Activated naive CD8-positive, alpha-beta T cell treated with anti-CD3 and anti-CD28 coated beads for 36 hours (primary cell): ENCODE results near the gene MAP4K2. TPM values are rescaled to one million over a fixed set of nuclear protein-coding genes. Genes with fewer than 3 reads are reported as not detected.
A peak's percentile ranks its signal among the peaks of the same experiment; 100 is the strongest.

Experiments
- DNase-seq: peaks from one replicate; pipeline ENCODE4 v3.0.0; 2021
- H3K27ac Mint-ChIP-seq: one replicate; pipeline ENCODE4 v1.8.0; 2022; ENCODE audit warnings: mild to moderate bottlenecking, moderate library complexity, mixed read lengths
- H3K27me3 Mint-ChIP-seq: one replicate; pipeline ENCODE4 v1.8.0; 2022; ENCODE audit warnings: mild to moderate bottlenecking, mixed read lengths
- H3K36me3 Mint-ChIP-seq: one replicate; pipeline ENCODE4 v1.8.0; 2021; ENCODE audit warnings: mild to moderate bottlenecking, mixed read lengths
- H3K4me1 Mint-ChIP-seq: one replicate; pipeline ENCODE4 v1.8.0; 2021; ENCODE audit warnings: mixed read lengths
- H3K4me3 Mint-ChIP-seq: one replicate; pipeline ENCODE4 v1.8.0; 2022; ENCODE audit warnings: mild to moderate bottlenecking, moderate library complexity, mixed read lengths
- H3K9me3 Mint-ChIP-seq: one replicate; pipeline ENCODE4 v1.8.0; 2022; ENCODE audit warnings: mixed read lengths
- total RNA-seq, 2 experiments: library from RNA; stranded (reverse); gene quantifications; one replicate each; pipeline ENCODE4 v1.2.3, GENCODE V29; 2021

The MAP4K2 gene
- total RNA-seq, 2 experiments from 2014 or later, result 60.4 to 63.8 TPM

DNA sequence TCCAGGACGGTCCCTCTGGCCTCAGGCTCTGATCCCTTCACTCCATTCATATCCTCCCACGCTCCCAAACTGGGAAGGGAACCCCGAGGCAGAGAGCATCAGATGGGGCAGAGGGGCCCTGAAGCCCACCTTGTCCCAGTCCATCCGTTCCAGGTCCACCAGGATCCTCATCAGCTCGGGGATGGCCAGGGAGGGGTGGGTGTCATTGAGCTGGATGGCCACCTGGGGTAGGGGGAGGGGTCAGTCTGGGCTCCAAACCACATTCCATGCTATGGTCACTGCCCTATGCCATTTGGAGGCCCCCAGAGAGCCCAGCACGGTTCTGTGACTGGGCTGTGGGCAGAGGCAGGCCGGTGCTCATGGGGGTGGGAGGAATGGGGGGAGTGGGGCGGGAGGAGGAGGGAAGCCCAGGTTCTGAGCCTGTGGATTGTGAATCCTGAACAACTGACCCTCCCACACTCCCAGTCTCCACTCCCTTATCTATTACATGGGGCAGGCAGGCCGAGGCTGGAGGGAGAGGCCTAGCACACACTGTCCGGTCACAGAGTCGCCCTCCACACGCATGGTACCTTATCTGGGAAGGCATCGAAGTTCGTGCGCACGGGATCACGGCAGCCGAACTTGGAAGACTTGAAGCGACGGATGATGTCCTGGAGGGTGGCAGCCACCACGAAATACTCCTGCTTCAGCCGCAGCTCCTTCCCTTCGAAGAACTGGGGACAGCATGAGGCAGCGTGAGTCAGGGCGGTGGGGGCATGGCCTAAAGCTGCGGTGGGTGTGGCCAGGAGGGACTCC lies 48.7 kb downstream of the MAP4K2 start:
- no peak overlapping the region for H3K27ac Mint-ChIP-seq
- no peaks in the 10 kb centered on the region for H3K9me3 Mint-ChIP-seq
- no peak for DNase-seq
- H3K4me1 Mint-ChIP-seq, result peaks cover 4% of the 10 kb centered on the region
- H3K27me3 Mint-ChIP-seq, result no peaks in the 10 kb centered on the region
- H3K36me3 Mint-ChIP-seq, result peaks cover 7% of the 10 kb centered on the region
- no peak overlapping the region for H3K4me3 Mint-ChIP-seq

DNA sequence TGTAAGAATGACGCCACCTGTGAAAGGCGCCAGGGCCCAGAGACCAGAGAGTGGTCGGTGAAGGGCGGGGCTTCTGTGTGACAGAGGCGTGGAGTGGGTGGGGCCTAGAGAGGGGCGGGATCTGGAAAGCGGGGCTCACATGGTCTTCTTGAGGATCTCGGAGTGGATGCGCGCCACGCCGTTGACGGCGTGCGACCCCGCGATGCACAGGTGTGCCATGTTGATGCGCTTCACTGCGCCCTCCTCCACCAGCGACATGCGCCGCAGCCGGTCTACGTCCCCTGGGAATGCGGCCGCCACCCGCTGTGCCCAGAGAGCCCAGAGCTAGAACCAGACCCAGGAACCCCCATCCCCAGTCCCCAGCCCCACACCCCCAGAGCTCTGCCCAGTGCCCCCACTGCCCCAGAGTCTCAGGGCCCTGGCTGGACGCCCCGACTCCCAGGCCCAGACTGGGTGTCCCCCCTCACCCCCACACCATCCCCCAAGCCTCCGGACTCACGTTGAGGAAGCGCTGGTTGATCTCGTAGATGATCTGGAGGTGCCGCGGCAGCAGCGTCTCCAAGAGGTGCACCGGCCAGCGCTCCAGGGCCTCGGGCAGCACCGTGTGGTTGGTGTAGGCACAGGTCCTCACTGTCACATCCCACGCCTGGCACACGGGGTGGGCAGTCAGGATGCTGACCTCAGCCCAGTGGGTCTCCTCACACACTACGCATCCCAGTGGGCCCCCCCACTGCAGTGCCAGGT lies 49.5 kb downstream of the MAP4K2 start:
- Mint-ChIP-seq H3K27me3 (no peaks in the 10 kb centered on the region), H3K9me3 (no peaks in the 10 kb centered on the region), H3K4me1 (peaks cover 4% of the 10 kb centered on the region), H3K36me3 (peaks cover 7% of the 10 kb centered on the region), H3K4me3 (no peak overlapping the region), H3K27ac (no peak overlapping the region)
- DNase-seq, result no peak

DNA sequence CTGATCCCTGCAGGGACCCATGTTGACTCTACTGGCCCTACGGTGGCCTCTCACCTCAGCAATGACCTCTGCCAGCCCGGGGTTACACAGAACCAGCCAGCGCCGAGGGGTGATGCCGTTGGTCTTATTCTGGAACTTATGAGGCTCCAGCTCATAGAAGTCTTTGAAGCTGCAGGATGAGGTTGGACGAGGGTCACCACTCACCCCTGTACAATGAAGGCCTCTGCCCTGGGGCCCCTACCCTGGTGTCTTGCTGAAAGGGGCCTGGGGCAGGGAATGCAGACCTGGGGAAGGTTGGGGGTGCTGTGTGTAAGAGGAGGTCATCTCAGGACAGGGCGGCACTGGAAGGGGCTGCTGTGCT lies 50.0 kb downstream of the MAP4K2 start:
- H3K36me3 Mint-ChIP-seq, result peaks cover 7% of the 10 kb centered on the region
- no peaks in the 10 kb centered on the region for H3K9me3 Mint-ChIP-seq
- no peak overlapping the region for H3K4me3 Mint-ChIP-seq
- peaks cover 4% of the 10 kb centered on the region for H3K4me1 Mint-ChIP-seq
- H3K27ac Mint-ChIP-seq, result no peak overlapping the region
- no peaks in the 10 kb centered on the region for H3K27me3 Mint-ChIP-seq
- DNase-seq, result no peak

DNA sequence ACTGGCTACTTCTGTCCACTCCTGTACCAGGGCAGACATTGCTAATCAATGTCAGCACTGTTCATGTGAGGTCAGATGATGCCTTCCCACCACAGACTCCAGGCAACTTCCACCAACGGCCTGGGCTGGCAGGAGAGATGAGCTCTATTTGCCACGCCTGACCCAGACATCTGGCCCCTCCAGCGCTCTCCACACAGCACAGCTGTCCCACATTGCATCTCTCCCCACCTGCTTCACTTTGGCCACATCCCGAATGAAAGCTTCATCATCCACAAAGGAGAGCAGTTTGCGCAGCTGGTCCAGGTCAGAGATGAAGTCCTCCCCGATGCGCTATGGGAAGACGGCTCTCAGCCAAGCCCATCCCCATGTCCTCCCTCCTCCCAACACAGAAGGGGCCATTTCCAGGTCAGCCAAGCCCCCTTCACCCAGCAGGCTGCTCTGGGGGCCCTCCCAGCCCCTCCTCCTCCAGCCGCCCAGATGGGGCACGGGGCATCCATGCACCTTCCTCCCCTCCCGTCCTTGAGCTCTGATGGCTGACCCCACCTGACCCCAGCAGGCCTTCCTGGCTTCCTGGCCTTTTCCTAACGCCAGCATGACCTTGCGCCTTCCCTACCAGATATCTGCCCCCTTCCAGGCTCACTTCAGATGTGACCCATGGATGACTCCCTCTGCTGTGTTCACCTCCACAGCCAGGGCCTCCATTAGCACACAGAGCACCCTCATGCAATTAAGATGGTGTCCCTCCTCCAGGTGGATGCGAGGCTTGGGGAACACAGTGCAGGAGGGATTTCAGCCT lies 50.6 kb downstream of the MAP4K2 start:
- no peaks in the 10 kb centered on the region for H3K27me3 Mint-ChIP-seq
- no peaks in the 10 kb centered on the region for H3K9me3 Mint-ChIP-seq
- H3K4me1 Mint-ChIP-seq, result peaks cover 4% of the 10 kb centered on the region
- DNase-seq, result no peak
- H3K27ac Mint-ChIP-seq, result no peak overlapping the region
- no peak overlapping the region for H3K4me3 Mint-ChIP-seq
- H3K36me3 Mint-ChIP-seq, result peaks cover 7% of the 10 kb centered on the region

DNA sequence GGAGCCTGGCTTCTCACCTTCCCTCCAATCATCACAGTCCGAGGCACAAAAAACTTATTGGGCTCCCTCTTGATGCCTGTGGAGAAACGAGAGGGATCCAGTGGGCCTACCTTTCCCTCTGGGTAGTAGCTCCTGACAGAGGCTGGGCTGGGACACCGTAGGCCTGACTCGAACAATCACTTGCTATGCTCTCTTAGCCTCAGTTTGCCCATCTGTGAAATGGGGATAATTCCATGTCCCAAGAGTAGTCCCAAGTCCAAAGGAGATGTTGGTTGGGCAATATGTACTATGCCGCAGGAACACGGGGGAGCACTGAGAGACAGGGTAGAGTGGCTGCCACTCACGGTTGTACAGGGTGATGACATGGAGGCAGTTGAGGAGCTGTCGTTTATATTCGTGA lies 51.4 kb downstream of the MAP4K2 start:
- H3K9me3 Mint-ChIP-seq, result no peaks in the 10 kb centered on the region
- no peak overlapping the region for H3K27ac Mint-ChIP-seq
- no peaks in the 10 kb centered on the region for H3K27me3 Mint-ChIP-seq
- peaks cover 4% of the 10 kb centered on the region for H3K4me1 Mint-ChIP-seq
- peaks cover 7% of the 10 kb centered on the region for H3K36me3 Mint-ChIP-seq
- DNase-seq, result no peak
- H3K4me3 Mint-ChIP-seq, result no peak overlapping the region

DNA sequence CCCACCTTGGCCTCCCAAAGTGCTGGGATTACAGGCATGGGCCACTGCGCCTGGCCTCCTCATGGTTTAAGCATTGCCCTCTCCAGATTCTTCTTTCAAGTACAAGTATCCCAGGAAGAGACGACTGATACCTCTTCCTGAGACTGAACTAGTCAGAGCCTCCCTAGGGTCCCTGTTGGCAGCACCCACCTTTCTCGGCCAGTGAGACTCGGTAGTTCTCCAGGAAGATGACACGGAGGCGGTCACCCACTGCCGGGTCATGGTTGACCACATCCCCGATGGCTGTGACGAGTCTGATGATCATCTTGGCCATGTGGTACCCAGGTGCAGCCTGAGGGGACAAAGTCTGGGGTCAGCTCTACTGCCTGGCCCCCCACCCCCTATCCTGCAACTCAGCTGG lies 51.9 kb downstream of the MAP4K2 start:
- DNase-seq, result no peak
- peaks cover 4% of the 10 kb centered on the region for H3K4me1 Mint-ChIP-seq
- no peaks in the 10 kb centered on the region for H3K27me3 Mint-ChIP-seq
- no peak overlapping the region for H3K27ac Mint-ChIP-seq
- H3K36me3 Mint-ChIP-seq, result peaks cover 7% of the 10 kb centered on the region
- H3K4me3 Mint-ChIP-seq, result no peak overlapping the region
- H3K9me3 Mint-ChIP-seq, result no peaks in the 10 kb centered on the region

DNA sequence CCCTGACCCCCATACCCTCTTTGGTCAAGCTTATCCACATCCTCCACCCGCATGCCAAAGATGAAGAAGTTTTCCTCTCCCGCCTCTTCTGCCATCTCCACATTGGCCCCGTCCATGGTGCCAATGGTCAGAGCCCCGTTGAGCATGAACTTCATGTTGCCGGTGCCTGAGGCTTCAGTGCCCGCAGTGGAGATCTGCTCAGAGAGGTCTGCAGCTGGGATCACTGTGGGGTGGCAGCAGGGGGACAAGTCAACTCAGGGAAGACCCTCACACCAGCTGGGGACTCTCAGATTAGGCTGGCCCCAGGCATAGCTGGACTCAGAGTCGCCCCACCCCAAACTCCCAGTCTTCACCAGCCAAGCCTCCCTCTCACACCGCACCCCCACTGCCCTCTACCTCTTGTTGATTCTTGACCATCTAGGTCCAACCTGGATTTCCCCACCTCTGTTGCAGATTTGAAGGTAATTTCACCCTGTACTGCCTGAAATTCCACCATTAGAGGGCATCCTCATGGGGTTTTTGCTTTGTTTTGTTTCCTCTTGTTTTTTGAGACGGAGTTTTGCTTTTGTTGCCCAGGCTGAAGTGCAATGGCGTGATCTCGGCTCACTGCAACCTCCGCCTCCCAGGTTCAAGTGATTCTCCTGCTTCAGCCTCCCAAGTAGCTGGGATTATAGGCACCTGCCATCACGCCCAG lies 52.5 kb downstream of the MAP4K2 start:
- H3K4me3 Mint-ChIP-seq, result no peak overlapping the region
- peaks cover 6% of the 10 kb centered on the region for H3K4me1 Mint-ChIP-seq
- no peak overlapping the region for H3K27ac Mint-ChIP-seq
- peaks cover 7% of the 10 kb centered on the region for H3K36me3 Mint-ChIP-seq
- H3K27me3 Mint-ChIP-seq, result no peaks in the 10 kb centered on the region
- no peak for DNase-seq
- no peaks in the 10 kb centered on the region for H3K9me3 Mint-ChIP-seq

DNA sequence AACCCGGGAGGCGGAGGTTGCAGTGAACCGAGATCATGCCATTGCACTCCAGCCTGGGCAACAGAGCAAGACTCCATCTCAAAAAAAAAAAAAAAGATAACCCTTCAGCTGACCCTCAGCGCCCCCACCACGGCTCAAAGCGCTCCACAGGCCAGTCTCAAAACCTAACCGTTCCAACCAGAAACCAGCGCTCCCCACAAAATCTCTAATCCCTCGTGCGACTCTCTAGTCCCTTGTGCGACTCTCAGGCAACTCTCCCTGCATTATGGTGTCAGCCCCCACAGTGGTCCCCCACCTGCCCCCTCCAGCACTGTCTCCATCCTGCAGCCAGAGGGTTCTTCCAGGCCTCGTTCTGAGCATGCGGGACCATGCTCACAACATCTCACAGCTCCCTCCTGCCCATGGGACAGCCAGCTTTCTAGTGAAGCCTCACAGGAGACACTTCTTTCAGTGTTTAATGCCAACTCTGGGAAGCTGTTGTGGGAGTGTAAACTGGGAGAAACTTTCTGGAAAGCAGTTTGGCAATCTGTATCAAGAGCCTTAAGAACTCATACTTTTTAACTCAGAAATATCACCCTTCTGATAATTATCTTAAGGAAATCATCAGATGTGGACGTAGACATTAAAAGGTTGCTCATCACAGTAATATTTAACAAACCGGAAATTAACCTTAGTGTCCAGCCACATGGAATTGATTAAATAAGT lies 54.9 kb downstream of the MAP4K2 start:
- H3K4me3 Mint-ChIP-seq, result no peak overlapping the region
- peaks cover 18% of the 10 kb centered on the region for H3K4me1 Mint-ChIP-seq
- peaks cover 7% of the 10 kb centered on the region for H3K27me3 Mint-ChIP-seq
- DNase-seq, result no peak
- no peak overlapping the region for H3K27ac Mint-ChIP-seq
- no peaks in the 10 kb centered on the region for H3K9me3 Mint-ChIP-seq
- H3K36me3 Mint-ChIP-seq, result peaks cover 6% of the 10 kb centered on the region

DNA sequence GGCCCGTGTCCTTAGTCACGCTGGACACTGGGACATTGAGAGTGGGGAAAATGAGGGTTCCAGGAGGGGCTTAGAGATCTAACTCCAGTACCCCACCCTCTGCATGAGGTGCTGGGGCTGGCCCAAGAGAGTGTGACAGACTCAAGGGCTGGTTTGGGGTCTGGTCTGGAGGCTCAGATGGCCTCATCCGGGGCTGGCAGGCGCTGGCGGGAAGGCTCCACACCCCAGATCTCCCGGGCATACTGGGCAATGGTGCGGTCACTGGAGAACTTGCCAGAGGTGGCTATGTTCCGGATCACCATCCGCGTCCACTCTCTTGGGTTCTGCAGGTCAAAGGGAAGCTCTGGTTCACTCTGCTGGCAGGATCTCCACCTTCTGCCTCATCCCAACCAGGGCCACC lies 56.5 kb downstream of the MAP4K2 start:
- Mint-ChIP-seq H3K27ac (no peak overlapping the region), H3K4me1 (peaks cover 21% of the 10 kb centered on the region), H3K9me3 (no peaks in the 10 kb centered on the region), H3K27me3 (peaks cover 7% of the 10 kb centered on the region), H3K36me3 (peaks cover 3% of the 10 kb centered on the region), H3K4me3 (no peak overlapping the region)
- no peak for DNase-seq

DNA sequence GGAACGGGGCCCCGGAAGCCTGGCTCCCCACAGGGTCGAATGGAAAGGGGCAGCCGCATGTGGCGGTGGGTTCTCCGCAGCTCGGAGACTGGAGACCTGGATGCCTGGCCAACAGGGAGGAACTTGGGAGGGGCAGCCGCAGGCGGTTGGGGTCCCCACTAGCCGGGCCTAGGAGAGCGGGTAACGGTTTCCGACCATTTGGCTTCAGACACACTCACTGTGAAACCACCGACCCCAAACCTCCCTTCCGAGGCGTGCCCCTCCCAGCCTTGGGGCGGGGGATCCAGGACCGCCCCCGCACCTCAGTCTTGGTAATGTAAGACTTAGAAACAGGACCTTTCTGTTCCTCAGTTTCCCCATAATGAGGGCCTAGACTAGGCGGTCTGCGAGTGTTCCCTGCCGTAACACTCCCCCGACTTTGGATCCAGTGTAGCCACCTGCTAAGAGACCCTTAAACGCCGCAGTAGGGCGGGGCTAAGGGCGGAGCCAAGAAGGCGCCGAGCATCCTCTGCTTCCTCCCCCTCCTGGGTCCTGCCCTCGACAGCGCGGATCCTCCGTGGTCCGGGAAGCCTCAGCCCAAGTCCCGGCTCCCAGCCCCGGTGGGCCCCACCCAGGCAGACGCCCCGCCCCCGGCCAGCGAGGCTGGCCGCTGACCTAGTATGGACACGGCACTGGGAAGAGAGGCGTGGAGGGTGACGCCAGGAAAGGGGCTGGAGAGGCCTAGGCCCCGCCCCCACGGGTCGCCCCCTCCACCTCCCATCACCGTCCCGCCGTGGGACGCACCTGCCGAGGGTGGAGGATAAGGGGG lies 57.3 kb downstream of the MAP4K2 start:
- peak overlapping the region; percentile 73 for H3K4me3 Mint-ChIP-seq
- H3K27ac Mint-ChIP-seq, result peak overlapping the region; percentile 69
- peaks cover 3% of the 10 kb centered on the region for H3K36me3 Mint-ChIP-seq
- peak; percentile 77 for DNase-seq
- peaks cover 21% of the 10 kb centered on the region for H3K4me1 Mint-ChIP-seq
- H3K9me3 Mint-ChIP-seq, result no peaks in the 10 kb centered on the region
- peaks cover 7% of the 10 kb centered on the region for H3K27me3 Mint-ChIP-seq

DNA sequence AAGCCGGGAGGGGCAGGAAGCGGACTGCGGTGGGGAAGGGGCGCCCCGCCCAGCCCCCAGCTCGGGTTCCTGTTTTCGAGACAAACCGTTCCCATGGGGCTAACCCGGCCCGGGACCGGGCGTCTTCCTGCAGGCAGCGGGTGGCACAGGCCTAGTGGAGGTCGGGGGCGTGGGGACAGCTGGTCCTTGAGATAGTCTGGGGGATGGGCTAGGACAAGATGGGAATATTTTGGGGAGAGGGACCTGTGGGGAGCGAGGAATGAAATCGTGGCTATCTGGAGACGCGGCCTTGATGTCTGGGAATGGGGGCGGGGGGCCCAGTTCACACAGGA lies 57.9 kb downstream of the MAP4K2 start:
- no peaks in the 10 kb centered on the region for H3K9me3 Mint-ChIP-seq
- H3K27ac Mint-ChIP-seq, result peak overlapping the region; percentile 69
- peak; percentile 63 for DNase-seq
- H3K4me3 Mint-ChIP-seq, result peak overlapping the region; percentile 73
- peaks cover 7% of the 10 kb centered on the region for H3K27me3 Mint-ChIP-seq
- peaks cover 1% of the 10 kb centered on the region for H3K36me3 Mint-ChIP-seq
- H3K4me1 Mint-ChIP-seq, result peaks cover 20% of the 10 kb centered on the region

DNA sequence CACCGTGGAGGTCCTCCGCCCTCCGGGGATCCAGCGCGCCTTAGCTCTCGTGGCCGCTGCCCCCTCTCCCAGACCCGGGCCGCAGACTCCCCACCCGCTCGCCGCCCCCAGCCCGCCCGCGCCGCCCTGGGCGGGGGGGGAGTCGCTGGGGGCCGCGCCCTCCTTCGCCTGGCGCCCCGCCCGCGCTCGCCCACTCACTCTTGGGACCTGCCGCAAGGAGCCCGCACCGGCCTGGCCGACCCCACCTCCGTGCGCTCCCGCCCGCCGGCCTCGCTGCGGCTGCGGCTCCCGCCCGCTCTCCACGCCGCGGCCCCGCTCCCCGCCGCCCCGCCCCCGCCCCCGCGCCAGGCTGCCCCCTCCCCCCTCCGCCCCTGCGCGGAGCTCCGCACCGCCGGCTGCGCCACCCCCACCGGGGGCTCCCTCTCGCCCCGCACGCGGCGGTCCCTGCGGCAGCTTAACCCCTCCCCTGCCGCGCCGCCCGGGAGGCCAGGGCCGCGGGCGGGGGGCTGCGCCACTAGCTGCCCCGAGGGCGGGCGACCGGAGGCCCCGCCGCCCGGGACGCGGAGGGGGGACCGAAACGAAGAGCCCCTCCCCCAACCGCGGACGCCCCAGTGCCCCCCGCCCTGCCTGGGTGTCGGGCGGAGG lies 58.3 kb downstream of the MAP4K2 start:
- DNase-seq, result peak; percentile 49
- Mint-ChIP-seq H3K4me1 (peaks cover 22% of the 10 kb centered on the region), H3K27ac (no peak overlapping the region)

More for the DNA sequence above, 58.3 kb downstream of the MAP4K2 start:
- H3K27me3 Mint-ChIP-seq, result peaks cover 7% of the 10 kb centered on the region
- no peaks in the 10 kb centered on the region for H3K36me3 Mint-ChIP-seq
- H3K9me3 Mint-ChIP-seq, result no peaks in the 10 kb centered on the region
- H3K4me3 Mint-ChIP-seq, result peak overlapping the region; percentile 83
